NCI-H345 (cell line): ENCODE measurements around the gene SRBD1.

Source experiments
- DNase-seq: peaks from one replicate; lab custom pipeline; 2025; lab: John Stamatoyannopoulos, UW

The SRBD1 gene

DNA sequence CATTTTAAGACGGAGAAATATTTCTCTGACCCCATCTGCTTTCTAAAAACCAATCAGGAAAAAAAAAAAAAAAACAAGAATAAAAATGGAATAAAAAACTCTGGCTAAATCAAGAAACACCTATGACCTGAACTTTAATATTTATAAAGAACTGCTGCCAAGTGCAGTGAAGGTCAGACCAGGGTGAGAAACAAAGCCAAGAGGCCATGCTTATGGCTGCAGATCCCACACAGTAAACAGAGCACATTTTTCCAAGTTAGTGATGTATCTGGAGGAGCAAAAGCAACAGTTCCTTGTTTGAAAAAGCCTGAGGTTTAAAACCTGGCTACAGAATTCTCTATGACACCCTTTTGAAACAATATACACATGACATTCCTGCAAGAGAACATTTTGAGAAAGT lies 242.3 kb downstream of the SRBD1 start:
- no peak for DNase-seq

DNA sequence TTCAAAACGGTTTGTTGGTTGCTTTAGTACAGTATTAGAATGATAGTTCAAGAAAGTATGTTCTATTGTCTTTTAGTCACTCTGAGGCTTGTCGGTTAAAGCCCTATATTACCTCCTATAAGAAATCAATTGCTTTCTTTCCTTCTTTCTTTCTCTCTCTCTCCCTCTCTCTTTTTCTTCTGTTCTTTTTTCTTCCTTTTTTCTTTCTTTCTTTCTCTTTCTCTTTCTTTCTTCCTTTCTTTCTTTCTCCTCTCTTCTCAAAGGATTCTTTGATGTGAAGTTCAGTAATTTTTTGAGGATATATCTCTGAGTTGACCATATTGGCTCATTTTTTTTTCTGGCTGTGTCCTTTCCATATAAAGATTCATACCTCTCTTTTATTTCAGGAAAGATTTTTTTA lies 249.4 kb downstream of the SRBD1 start:
- no peak for DNase-seq

DNA sequence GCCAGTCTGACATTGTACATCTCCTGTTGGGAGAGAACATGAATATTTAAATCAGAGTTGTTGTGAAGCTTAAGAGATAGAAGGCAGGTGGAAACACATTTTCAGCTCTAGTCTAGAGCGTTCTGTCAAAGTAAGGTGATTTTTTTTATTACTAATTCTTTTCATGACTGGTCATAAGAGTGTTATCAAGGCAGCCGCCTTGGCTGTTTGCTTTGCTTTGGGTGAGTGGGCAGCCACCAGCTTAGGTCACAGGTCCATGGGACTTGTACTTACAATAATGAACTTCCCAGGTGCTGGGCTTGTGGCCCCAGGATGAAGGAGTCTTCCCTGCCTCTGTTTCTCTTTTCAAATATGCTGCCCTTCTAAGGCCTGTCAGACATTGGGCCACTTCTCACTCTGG lies 256.3 kb downstream of the SRBD1 start:
- no peak for DNase-seq

DNA sequence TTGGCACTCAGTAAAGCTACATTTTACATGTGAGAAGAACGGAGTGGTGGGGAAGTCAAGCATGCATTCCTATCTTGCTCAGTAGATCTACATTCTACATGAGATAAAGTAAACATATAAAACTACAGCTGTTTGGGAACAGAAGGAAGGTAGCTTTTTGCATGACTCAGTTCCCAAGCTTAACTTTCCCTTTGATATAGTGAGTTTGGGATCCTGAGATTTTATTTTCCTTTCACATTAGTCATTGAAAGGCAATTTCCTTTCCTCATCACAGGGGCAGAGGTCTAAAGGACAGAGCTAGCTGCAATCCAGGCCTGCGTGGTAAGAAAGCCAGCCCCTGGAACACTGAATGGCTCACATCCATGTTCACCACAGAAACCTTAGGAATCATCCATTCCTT lies 257.2 kb downstream of the SRBD1 start:
- no peak for DNase-seq

DNA sequence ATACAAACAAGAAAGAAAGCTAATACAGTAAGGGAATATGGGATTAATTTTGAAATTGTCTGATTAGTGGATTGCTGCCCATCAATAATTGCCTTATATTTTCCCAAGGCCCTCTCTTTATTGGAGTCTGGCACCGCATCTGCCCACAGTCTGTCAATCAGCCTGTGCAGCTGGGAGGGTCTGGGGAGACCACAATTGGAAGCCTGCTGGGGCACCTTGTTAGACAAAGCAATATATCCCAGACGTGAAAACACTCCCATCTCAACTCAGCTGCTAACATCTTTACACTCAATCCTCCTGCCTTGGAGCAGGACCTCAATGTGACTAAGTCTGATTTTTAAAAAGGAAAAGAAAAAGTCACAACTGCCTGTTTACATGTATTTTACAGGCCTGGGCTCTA lies 258.6 kb downstream of the SRBD1 start:
- DNase-seq, result no peak

DNA sequence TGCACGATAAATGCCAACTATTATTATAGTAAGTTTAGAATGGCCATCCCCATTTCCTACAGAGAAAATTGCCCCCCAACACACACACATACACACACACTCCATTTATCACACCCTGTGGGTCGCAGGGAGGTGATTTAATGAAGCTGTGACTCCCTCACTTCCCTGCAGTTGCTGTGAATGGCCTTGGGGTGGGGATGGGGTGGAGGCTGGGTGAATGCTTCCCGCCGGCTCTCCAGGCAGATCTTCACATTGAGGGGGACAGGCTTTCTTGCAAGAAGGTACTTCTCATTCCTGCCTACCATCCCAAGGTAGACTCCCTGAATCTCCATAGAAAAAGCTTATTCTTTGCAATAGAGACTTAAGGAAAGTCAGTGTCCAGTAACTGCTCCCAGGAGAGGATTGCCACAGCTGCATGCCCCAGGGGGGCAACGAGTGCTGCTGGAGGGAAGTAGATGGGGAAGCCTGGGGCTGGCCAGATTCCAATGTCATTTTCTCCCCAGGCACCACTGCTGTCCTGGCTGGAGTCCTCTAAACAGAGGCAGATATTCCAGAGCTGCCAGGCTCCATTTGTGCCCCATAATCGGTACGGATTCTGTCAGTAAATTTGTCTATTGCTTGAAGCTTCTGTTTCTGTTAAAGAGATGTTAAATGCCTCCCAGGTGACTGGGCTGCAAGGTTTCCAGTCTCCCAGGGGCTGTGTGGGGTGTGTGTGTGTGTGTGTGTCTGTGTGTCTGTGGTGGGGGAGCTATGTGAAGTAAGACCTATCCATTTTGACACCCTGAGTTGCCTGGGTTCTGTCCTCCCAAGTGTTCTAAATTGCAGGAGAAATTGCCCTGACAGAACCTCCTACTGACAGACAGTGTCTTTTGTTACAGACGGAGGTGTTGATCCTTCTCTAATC lies 265.5 kb downstream of the SRBD1 start:
- peak; percentile 74 for DNase-seq

DNA sequence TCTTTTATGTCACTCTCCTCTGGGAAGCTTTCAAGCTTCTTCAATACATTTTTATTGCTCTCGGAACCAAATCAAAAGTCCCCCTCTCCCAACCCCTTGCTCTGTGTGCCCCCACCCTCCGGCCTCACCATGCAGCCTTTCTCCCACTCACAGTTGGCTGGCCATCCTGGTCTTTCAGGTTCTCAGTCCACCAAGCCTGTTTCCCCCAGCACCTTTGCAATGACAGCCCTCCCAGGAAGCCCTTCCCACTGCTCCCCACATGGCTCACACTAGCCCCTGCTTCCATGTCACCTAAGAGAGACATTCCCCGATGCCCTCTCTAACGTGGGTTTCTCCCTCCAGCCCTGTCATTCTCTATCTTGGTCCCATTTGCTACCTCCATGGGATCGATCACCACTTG lies 266.6 kb downstream of the SRBD1 start:
- no peak for DNase-seq

DNA sequence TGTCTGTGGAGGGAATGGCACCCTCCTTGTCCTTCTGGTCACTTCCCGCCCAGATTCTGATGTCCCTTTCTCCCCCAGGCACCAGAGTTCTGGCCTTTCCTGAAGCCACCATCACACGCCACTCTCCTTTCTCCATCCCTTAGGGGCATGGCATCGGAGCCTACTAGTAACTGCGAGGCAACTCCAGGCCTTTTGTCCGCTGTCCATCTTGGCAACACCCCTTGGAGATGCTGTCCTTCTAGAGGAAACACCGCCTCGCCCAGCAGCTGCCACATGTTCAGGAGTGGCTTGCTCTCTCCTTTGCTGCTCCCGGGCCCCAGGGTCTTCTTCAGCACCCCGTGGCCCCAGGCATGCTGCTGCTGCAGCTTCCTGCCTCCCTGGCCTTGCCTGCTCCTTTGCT lies 267.0 kb downstream of the SRBD1 start:
- no peak for DNase-seq

DNA sequence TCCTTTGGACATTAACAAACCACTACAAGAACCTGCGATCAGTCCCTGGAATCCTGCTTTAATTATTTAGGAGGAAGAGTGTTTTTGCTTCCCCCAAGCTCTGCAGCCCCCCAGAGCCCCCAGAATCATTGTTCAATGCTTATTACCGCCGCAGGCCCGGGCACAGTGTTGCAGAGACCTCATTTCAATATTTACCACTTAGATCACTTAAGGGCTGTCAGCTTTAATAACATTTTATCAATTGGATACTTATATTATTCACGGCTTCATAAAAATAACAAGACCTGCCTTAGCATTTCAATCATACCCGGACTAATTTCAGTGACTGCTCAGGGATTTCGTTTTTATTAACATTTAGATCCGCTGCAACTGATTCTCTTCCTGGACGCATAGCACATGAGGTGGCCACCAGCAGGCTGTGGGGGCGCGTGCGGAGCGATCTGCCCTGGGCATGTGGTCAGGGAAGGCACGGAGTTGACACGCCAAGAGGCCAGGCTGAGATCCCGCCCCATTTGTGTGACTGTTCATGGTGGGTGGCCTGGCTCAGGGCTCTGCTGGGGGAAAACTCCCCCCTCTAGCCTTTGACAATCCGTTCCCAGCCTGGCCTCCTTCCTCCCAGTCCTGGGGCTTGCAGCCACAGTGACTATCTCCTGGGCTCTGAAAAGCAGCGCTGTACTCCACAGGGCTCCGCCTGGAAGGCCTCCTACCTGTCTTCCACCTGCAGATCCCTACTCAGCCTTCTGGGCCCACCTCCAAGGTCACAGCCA lies 267.6 kb downstream of the SRBD1 start:
- no peak for DNase-seq

DNA sequence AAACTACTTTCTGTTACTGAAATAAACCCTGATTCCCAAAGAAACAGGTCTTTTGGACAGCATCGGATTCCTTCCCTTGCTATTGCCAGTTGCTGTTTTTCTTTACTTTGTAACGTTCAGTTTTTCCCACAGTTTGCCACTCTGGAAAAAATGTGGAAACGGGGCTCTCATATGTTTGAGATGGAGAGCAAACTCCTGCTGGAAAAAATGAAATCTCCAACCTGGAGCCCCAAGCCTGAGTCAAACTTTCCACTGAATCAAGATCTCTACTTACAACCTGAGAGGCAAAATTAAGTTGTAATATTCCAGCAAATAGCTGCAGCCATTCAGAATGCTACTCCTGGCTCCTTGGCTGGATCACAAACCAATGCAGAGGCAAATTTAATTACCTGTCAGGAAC lies 270.7 kb downstream of the SRBD1 start:
- no peak for DNase-seq

DNA sequence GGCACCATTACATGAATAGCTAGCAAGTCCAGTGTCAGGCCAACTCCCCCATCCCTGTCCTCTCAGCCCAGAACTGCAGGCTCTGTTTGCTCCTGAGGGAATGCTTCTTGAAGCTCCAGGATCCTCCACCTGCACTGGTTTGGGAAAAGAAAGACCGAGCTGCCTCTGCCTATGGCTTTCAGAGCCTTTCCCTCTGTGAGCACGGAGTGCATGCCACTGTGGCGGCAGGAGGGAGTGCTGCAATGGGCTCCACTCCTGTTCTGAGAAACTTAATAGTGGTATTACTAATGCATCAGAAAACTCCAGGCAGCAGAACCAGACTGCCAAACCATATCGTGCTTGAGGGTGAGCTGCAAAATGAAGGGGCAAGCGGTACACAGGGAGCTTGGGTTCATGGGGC lies 271.8 kb downstream of the SRBD1 start:
- DNase-seq, result no peak
